CD4-positive, alpha-beta T cell treated with Interleukin-6 for 4 hours (primary cell): Measurements from ENCODE around the gene ZNF750.

Experiments used
- DNase-seq: peaks from one replicate; pipeline ENCODE4 v3.0.0-alpha.2; 2020; ENCODE audit warnings: mixed read lengths

The ZNF750 gene

GRCh38 chr17:82859431-82860403, 19.9 kb upstream of the ZNF750 start:
- peak; percentile 74 for DNase-seq

GRCh38 chr17:82858376-82859126, 18.7 kb upstream of the ZNF750 start:
- peak; percentile 58 for DNase-seq

DNA sequence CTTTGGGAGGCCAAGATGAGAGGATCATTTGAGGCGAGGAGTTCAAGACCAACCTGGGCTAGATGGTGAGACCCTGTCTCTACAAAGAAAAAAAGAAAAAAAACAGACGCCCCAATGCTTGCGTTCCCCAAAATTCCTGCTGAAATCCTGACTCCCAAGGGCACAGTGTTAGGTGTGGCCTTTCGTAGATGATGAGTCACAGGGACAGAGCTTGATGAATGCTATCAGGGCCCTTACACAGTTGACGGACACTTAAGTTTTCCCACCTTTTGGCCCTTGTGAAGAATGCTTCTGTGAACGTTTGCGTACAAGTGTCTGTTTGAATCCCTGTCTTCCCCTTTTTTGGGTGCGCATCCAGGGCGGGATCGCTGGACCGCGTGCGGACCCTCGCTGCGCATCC, 16.5 kb upstream of the ZNF750 start:
- DNase-seq: no peak

DNA sequence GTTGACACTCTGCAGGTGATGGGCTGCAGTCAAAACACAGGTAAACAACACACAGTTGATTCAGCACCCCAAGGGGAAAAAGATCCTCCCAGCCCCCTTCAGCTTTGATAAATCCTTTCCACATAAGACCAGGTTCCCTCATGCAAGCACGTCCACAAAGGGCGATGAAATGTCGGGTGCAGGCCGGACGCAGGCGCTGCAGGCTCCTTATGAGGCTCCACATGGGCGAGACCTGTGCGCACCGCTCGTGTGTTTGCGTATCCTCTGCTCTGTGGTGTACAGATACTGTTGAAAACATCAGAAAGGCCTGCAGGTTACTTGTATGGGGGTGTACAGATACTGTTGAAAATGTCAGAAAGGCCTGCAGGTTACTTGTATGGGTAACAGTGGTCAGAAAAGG, 14.4 kb upstream of the ZNF750 start:
- no peak for DNase-seq

GRCh38 chr17:82851381-82851780, 11.6 kb upstream of the ZNF750 start:
- DNase-seq: no peak

- no peak for DNase-seq
Observed at GRCh38 chr17:82849076-82849945, 9.5 kb upstream of the ZNF750 start.

GRCh38 chr17:82848022-82848592, 8.3 kb upstream of the ZNF750 start:
- DNase-seq: peak; percentile 53

GRCh38 chr17:82846061-82846691, 6.4 kb upstream of the ZNF750 start:
- DNase-seq: no peak

- DNase-seq: no peak
Observed at GRCh38 chr17:82845163-82845807, 5.5 kb upstream of the ZNF750 start.

DNA sequence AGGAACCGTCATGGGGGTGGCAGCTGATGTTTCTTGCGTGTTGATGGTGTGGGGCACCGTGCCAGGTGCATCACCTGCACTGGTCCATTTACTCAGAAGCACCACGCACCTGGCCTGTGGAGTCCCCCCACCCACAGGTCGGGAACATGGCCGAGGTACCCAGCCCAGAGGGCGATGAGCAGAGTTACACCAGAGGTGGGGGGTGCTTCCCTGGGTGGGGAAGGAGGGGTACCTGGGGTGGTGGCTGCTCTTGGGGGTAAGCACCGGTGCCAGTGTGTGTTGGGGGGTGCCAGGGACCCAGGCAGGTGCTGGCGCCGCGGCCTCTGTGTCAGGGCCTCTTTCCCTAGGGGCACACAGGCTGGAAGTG, 5.0 kb upstream of the ZNF750 start:
- no peak for DNase-seq

DNA sequence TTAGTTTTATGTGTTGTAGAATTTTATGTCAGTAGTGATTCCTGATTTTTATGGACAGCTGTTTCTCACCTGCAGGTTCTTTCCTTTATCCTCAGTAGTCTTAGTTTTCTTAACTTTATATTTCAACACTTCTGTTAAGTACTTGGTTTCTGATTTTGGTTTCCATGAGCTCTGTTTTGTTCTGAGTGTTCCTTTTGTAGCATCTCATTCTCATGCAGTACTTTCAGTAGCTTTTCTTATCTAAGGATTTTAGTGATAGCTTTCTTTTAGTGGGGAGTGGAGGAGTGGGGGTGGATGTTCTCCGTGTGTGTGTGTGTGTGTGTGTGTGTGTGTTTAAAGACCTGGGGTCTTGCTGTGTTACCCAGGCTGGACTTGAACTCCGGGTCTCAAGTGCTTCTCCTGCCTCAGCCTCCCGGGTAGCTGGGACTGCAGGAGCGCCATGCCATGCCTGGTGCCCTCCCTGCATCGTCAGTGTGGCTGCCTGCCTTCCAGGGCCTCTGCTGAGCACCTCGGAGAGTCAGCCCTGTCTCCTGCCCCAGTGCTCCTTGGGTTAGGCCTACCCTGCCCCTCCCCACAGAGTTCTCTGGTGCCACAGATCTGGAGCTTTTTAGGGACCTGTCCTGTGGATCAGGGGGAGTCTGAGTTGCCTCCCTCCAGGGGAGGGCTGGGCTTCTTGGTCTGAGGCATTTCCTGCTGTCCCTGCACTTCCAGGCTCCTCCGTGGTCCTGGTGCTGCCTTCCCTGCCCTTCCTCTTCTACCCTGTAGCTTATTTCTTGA, 4.3 kb upstream of the ZNF750 start:
- no peak for DNase-seq

DNA sequence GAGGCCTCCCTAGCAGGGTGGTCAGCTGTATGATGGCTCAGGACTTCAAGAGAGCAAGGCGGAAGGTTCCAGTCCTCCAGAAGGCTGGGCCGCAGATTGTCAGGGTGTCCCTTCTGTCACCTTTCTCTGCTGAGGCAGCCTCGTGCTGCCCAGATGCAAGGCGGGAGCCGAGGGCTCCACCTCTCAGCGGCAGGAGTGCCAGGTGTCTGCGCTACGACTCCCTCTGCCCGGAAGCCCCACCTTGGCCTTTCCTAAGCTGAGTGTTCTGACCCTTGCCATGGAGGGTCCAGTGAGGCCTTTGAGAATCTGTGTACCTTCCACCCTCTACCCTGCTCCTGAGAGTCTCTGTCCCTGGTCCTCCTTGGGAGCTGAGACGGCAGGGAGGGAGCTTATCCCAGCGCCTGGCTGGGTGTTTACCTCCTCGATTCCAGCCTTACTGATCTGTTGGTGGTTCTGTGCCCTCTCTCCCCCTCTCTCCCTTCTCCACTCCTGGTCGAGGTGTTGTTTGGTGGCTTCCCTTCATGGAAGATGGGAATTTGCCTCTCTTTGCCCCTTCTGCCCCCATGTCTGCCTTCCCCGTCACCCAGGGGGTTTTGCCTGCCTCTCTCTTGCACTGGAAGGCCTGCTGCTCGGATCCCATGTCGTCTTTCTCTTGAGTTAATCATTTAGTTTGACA, 2.2 kb upstream of the ZNF750 start:
- DNase-seq: no peak

DNA sequence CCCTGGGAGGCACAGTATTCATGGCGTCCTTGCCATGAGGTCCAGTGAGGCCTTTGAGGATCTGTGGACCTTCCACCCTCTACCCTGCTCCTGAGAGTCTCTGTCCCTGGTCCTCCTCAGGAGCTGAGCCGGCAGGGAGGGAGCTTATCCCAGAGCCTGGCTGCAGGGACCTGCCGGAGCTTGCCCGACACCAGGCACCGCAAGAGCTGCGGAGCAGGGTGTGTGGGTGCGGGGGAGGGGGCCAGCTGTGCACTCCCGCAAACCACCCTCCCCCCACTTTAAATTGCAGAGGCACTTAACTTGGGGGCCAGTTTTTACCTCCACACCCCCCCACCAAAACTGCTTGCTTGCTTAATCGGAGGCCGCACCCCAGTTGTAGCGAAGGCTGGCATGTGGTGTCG, 609 bp upstream of the ZNF750 start:
- no peak for DNase-seq

- DNase-seq: no peak
Observed at GRCh38 chr17:82838386-82839063, 1.3 kb downstream of the ZNF750 start.

DNA sequence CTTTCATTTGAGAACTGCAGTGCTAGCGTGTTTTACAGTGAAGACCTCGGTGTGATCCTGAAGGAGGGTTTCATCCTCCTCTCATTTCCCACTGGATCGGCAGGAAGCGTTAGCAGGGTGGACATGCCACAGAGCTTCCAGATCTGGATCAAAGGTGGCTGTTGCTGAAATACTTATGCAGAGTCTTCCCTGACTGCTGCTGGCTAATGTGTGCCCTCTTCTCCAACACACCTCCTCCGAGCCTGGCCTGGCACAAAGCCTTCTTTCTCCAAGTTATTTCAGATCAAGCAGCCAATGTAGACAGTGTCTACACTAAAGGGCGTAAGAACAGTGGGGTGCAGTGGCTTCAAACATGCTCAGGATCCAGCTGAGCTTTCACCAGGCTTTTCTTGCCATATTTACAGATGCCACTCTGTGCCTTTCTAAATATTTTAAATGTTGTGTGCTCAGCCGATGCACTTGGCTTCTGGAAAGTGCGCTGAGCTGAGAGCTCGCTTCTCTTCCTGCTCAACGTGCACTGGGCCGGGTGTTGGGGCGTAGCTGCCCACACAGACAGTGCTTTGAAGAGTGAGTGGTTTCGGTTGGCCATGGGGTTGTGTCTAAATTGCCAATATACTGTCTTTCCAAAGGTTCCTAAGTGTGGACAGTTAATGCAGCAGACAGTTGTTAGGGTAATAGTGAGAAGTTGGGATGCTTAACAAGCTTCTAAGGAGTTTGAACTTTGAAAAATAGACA, 2.1 kb downstream of the ZNF750 start:
- DNase-seq: no peak

DNA sequence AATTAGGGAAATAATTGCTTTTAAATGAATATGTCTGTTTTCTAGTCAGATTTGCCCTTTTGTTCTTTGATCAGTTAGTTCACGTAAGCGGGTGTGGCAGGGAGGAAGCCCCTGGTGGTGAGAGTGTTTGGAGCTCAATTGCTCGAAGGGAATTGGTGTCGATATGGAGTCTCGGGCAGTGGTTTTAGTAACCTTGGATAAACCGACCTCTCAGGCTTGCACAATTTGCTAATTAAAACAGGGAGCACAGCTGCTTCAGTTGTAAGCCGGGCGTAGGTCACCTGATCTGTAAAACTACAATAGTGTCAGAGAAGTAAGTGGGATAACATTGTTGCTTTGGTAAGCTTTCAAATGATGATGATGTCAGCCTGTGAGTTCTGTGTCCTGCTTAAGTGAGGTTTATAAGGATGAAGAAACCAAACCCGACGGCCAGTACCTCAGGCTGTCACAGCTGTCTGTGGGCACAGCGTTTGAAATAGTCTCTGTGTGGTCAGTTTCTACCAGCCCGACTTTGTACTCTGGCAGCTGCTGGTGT, 2.9 kb downstream of the ZNF750 start:
- DNase-seq: no peak

DNA sequence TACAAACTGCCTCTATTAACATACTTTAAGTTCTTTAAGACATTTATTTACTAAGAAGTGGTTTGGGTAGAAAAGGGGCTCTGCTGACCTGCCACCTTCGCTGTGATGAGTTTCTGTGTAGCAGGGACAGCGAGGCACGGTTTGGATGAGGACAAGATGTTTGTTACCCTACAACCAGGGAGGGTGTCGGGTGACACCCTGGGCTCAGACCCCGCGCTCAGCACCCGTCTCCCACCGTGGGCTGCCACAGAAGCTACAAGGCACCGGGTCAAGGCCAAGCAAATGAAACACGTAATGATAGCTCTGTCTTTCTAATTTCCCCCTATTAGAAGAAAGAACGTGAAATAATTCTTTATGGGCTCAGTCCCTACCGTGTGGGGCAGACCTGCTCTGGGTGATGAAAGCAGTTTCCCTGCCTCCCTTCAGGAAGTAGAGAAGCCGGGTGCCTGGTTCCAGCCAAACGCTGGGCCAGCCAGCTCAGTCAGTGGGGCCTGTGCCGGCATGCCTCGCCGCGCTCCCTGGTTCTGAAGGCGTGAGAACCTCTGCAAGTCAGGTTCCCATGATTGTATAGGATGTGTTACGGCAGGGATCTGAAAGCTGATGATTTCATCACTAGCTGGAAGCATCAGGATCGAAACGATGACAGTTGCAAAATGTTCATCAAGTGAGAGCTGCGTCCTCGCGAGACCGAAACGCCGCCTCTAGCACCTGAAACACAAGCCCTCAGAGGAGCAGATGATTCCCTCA, 3.9 kb downstream of the ZNF750 start:
- no peak for DNase-seq

DNA sequence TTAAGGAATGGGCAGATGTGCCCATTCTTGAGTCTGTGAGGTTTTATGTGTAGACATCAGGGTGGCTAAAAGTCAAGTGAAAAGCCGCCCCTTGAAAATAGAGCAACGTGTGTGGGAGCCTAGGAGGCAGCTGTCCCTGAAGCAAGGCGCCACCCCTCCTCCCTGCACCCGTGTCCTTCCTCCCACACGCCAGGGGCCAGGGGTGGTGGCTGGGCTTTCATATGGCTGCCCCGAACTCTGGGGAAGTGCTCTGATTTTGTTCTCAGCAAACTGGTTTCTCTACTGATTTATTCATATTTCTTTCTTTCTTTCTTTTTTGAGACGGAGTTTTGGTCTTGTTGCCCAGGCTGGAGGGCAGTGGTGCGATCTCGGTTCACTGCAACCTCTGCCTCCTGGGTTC, 4.7 kb downstream of the ZNF750 start:
- DNase-seq: no peak
